Measurements from ENCODE around the gene PPP4R4.
"Not testable (repeated sequence)": the region's sequence is repeated elsewhere in the genome, so short reads cannot be mapped to it uniquely, and the experiment has no call there.

PPP4R4 gene

GRCh38 chr14:94144765-94145164, 29.4 kb upstream of the PPP4R4 start:
- no peak for DNase-seq

- DNase-seq = no peak
Observed at GRCh38 chr14:94145902-94146527, 28.1 kb upstream of the PPP4R4 start.

DNA sequence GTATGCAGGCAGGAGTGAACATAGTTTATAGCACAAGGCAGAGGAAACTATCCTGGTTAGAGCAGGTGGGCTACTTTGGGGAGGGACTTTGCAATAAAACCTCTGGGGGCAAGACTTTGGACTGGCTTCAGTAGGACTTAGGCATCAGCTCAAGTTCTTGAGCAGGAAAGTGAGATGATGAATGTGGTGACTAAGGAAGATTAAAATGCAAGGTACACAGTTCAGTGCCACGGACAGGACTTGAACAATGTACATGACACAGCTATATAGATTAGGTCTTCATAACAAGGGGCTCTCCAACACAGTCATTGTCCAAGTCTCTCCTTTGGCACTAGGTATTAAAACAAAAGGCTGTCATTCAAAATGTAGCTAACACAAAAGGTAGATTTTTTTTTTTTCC, 21.4 kb upstream of the PPP4R4 start:
- no peak for DNase-seq

GRCh38 chr14:94153750-94154342, 20.3 kb upstream of the PPP4R4 start:
- DNase-seq = no peak

DNA sequence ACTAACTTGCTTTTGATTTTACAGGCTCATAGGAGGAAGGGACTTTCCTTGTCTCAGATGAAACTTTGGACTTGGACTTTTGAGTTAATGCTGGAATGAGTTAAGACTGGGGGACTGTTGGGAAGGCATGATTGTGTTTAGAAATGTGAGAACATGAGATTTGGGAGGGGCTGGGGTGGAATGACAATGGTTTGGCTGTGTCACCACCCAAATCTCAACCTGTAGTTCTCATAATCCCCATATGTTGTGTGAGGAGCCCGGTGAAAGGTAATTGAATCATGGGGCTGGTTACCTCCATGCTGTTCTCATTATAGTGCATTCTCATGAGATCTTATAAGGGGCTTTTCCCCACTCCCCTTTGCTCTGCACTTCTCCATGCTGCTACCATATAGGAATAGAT, 18.0 kb upstream of the PPP4R4 start:
- not testable (repeated sequence) for DNase-seq

DNA sequence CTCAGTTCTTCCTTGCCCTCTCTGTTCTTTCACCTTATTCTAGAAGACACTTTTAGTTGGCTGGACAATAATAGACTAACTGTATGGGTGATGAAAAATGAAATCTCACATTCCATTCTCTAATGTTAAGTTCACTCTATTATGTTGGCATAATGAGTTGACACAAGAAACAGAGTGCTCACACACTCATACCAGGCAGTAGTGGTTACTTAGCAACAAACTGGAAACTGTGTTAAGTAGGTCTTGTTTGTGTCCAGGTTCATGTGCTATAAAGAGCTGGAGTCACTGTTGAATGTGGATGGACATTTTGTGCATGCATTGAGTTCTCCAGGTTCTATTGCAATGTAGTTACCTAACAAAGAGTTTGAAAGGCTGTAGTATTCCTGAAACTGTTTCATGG, 16.9 kb upstream of the PPP4R4 start:
- no peak for DNase-seq

DNA sequence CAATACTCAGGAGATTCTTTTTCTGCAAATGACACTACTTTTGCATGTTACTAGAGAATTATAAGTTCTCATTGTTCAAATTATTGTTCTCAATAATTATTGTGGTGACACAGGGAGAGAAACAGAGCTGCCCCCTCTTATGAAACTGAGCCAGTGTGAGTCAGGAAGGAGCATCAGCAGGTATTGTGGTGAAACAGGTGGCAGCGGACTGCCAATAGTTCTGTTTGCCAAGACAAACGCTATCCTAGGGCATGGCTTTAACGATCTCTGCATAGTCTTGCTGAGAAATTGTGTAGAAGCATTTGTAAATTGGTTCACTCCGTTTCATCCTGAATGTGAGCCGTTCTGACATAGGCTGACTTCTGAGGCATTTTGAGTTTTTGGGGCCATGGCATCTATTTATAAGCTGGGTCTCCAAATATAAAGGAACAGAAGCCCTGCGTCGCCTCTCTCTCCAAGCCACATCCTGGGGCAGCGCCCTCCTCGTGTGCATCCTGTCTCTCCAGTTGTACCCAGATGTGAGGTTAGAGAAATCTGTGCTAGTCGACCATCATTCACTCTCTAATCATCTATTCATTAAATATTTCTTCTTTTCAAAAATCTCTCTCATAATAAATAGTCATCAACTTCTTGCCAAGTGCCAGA, 15.8 kb upstream of the PPP4R4 start:
- DNase-seq = peak; percentile 44

DNA sequence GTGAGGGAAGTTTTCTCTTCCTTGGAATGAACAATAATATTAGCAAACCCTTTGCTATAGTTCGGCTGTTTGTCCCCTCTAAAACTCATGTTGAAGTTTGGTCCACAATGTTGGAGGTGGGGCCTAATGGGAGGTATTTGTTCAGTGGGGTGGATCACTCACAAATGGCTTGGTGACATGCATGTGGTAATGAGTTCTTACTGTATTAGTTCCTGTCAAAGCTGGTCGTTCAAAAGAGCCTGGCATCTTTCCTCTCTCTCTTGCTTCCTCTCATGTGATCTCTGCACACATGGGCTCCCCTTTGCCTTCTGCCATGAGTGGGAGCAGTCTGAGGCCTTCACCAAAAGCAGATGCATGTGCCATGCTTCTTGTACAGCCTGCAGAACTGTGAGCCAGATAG, 13.1 kb upstream of the PPP4R4 start:
- DNase-seq = no peak

DNA sequence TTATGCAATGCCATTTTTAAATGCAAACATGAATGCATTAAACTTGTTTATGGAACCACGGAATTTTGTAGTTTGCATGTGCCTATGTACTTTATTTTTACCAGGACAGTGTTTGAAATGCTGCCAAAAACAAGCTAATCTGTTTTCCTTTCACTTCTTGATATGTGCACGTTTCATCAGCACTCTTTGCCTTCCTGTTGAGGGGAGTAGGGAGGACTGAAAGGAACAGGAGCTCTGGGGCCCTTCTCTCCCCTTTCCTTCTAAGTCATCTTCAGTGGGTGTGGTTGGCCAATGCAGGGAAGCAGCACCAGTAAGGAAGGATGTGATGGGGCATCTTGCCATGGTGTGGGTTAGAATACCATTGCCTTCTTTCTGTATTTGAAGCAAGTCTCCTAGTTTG, 12.1 kb upstream of the PPP4R4 start:
- DNase-seq = no peak

DNA sequence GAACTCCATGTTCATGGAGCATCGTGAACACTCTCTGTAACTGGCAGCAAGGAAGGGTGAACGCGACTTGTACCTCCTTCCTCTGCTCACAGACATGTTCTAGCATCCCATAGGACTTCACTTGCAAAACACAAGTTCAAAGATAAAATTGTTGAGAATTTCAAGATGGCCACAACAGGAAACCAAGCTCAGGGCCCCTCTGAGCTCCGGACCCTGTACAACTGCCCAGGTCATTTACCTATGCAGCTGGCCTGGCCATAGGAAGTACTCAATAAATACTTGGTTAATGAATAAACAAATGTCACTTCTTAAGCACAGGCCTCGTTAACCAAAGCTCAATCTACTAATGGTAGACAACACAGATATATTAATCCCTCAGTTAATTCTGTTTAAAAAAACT, 11.7 kb upstream of the PPP4R4 start:
- no peak for DNase-seq

- no peak for DNase-seq
Observed at GRCh38 chr14:94163796-94164195, 10.3 kb upstream of the PPP4R4 start.

GRCh38 chr14:94164685-94165431, 9.3 kb upstream of the PPP4R4 start:
- no peak for DNase-seq

GRCh38 chr14:94165744-94166143, 8.4 kb upstream of the PPP4R4 start:
- DNase-seq = no peak

DNA sequence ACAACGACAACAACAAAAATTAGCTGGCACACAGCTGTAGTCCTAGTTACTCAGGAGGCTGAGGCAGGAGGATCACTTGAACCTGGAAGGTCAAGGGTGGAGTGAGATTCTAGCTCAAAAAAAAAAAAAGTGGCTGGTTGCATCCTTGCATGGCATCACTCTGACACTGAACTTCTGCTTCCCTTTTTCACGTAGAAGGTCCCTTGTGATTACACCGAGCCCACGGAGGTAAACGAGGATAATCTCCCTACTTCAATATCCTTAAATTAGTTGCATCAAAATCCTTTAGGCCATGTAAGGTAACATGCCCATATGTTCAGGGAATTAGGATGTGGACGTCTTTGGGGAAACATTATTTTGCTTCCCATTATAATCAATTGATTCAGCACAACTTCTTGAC, 4.0 kb upstream of the PPP4R4 start:
- DNase-seq = no peak

DNA sequence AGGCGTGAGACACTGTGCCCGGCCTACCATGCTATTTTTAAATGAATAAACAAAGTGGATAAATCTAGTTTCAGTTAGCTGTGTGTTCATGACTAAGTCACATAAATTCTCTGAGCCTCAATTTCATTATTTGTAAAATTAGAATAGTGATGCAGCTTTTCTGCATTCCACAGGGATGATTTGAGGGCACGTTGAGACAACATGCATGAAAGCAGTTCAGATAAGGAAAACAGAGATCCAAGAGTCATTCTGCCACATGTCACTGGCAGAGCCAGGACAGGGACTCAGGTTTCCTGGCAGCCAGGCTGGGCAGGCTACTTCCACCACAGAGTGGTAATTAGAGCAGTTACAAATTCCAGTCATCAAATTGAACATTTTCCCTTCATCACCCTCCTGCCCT, 2.9 kb upstream of the PPP4R4 start:
- no peak for DNase-seq

GRCh38 chr14:94172545-94172944, 1.6 kb upstream of the PPP4R4 start:
- DNase-seq = no peak

DNA sequence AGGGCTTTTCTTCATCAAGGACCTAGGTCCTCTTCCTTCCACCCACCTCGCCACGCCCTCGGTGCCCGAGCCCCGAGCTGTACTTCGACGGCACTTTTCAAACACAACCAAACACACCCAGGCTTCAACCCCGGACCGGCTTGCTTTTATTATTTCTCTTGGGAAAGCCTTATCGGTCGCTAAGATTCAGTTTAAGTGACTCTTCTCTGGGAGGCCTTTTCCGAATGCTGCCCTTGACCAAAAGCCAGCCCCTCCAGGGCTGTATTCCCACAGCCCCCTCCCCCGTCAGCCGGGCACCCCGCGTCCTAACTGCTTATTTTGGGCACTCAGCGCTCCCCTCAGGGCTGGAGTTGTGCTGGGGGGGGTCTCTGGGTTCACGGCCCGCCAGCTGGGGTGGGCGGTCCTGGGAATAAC, 644 bp upstream of the PPP4R4 start:
- peak; percentile 19 for DNase-seq

DNA sequence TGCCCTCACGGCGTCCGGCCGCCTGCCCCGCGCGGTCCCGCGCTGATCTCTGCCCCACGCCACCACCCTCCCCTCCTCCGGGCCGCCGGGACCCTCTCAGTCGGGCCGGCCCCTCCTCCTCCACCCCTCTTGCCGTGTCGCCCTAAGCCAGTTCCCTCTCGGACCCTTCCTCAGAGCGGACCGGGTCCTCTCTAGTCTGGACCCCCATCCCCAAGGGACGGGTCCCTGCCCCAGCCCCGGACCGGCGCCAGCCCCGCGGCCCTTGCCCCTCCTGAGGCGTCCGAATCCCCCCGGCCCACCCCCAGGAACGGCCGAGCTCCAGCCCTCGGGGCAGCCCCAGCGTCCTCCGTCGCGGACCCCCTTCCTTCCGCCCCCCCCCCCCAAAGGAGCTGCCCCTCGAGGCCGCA, 485 bp downstream of the PPP4R4 start:
- no peak for DNase-seq

GRCh38 chr14:94175011-94175745, 1.1 kb downstream of the PPP4R4 start:
- DNase-seq = no peak

GRCh38 chr14:94175747-94176146, 1.6 kb downstream of the PPP4R4 start:
- DNase-seq = no peak

- DNase-seq = no peak
Observed at GRCh38 chr14:94176808-94177207, 2.7 kb downstream of the PPP4R4 start.

GRCh38 chr14:94177806-94178205, 3.7 kb downstream of the PPP4R4 start:
- DNase-seq = no peak

DNA sequence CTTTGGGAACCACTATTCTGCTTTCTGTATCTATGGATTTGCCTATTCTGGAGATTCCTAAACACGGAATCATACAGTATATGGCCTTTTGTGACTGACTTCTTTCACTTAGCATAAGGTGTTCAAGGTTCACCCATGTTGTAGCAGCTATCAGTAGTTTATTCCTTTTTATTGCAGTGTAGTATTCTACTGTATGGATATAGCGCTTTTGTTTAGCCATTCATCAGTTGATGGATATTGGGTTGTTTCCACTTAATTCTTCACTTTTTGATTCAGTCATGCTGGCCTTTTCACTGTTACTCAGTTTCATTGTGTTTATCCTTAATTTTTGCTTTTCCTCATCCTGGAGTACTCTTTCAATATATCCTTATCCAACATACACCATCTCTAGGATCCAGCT, 5.1 kb downstream of the PPP4R4 start:
- no peak for DNase-seq

Measured in CD4-positive, alpha-beta T cell treated with Interleukin-10 for 1 hour (primary cell).